ENCODE measurements around the gene MINDY4.

Gene MINDY4

DNA sequence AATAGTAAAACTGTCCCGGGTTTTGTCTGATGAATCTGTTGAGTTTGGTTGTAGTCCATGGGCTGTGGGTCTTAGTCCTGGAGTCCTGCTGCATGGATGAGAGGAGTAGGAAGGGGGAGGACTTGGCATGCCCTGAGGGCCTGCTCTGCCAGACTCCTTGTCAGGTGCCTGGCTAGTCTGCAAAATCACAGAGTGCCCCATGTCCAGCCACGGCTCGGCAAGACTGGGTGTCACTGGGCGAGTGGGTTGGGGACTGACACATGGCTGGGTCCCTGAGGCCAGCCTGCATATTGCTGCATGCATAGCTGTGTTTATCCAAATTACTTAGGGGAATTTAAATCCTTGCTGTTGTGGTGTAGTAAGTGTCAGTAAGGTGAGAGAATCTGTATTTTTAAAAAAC is 9.7 kb downstream of the MINDY4 start:
- DNase-seq (ENCODE audit: low read depth): no peak
- TF ChIP-seq, protein P1, sequence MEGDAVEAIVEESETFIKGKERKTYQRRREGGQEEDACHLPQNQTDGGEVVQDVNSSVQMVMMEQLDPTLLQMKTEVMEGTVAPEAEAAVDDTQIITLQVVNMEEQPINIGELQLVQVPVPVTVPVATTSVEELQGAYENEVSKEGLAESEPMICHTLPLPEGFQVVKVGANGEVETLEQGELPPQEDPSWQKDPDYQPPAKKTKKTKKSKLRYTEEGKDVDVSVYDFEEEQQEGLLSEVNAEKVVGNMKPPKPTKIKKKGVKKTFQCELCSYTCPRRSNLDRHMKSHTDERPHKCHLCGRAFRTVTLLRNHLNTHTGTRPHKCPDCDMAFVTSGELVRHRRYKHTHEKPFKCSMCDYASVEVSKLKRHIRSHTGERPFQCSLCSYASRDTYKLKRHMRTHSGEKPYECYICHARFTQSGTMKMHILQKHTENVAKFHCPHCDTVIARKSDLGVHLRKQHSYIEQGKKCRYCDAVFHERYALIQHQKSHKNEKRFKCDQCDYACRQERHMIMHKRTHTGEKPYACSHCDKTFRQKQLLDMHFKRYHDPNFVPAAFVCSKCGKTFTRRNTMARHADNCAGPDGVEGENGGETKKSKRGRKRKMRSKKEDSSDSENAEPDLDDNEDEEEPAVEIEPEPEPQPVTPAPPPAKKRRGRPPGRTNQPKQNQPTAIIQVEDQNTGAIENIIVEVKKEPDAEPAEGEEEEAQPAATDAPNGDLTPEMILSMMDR (IDR thresholded peaks at IDR 0.05; ENCODE audit: insufficient read depth, low read depth, low read length, missing control alignments): no peak
- H3K4me3 ChIP-seq (ENCODE audit: low read depth, low read length): no peak overlapping the region

GRCh38 chr7:30782690-30783089 is 11.5 kb downstream of the MINDY4 start:
- TF ChIP-seq, protein P1 (IDR thresholded peaks at IDR 0.05; ENCODE audit: insufficient read depth, low read depth, low read length, missing control alignments): no peak

DNA sequence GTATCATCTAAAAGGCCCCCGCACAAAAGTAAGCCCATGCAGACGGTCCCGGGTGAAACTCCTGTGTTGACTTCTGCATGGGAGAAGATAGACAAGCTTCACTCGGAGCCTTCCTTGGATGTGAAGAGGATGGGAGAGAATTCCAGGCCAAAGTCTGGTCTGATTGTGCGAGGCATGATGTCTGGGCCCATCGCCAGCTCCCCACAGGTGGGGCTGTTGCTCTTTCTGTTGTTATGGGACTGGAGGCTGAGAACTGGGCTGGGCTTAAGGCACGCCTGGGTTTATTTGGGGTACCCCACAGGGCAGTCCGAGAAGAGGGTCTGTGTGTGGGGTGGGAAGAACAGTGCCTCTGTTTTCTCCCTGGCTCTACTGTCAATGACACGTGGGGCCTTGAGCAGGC is 14.6 kb downstream of the MINDY4 start:
- no peak for DNase-seq (ENCODE audit: low read depth)
- H3K4me3 ChIP-seq (ENCODE audit: low read depth, low read length): no peak overlapping the region
- TF ChIP-seq, protein P1 (IDR thresholded peaks at IDR 0.05; ENCODE audit: insufficient read depth, low read depth, low read length, missing control alignments): no peak

More at GRCh38 chr7:30782690-30783089, 11.5 kb downstream of the MINDY4 start:
- no peak overlapping the region for H3K4me3 ChIP-seq (ENCODE audit: low read depth, low read length)
- no peak for DNase-seq (ENCODE audit: low read depth)

DNA sequence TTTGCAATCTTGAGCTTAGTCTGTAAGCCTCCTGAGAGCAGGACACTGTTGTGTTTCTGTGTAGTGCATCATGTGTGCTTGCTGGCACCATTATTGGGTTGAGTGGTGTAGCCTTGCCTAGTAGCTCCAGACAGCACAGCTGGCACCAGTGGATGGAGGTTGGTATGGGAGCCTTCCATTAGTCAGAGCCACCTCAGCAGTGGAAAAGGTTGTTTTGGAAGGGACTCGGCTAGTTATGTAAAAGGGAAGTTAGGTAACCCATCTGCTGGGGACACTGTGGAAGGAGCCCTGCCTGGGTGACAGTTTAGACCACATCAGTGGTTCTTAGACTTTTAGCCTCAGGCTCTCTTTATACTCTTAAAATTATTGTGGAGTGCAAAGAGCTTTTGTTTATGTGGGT is 16.3 kb downstream of the MINDY4 start:
- TF ChIP-seq, protein P1 (IDR thresholded peaks at IDR 0.05; ENCODE audit: insufficient read depth, low read depth, low read length, missing control alignments): no peak
- DNase-seq (ENCODE audit: low read depth): no peak
- no peak overlapping the region for H3K4me3 ChIP-seq (ENCODE audit: low read depth, low read length)

GRCh38 chr7:30788640-30789333 is 17.6 kb downstream of the MINDY4 start:
- no peak for DNase-seq (ENCODE audit: low read depth)
- no peak overlapping the region for H3K4me3 ChIP-seq (ENCODE audit: low read depth, low read length)
- TF ChIP-seq, protein P1 (IDR thresholded peaks at IDR 0.05; ENCODE audit: insufficient read depth, low read depth, low read length, missing control alignments): no peak

DNA sequence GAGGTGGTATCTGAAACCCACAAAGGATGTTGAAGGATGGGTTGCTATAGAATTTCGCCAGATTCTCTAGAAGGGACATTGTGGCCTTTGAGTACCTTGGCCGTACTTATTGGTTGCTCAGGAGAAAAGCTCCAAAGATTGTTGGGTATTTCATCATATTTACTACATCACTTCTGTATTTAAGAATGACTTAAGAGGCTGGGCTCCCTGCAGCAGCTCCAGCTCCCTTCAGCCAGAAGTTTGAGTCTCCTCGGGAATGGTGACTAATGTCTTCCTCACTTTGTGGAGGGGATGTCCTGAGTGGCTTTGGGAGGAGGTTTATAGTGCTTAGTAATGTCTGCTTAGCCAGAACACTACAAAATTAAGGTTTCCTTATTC is 18.1 kb downstream of the MINDY4 start:
- DNase-seq (ENCODE audit: low read depth): no peak
- no peak overlapping the region for H3K4me3 ChIP-seq (ENCODE audit: low read depth, low read length)
- TF ChIP-seq, protein P1 (IDR thresholded peaks at IDR 0.05; ENCODE audit: insufficient read depth, low read depth, low read length, missing control alignments): no peak

DNA sequence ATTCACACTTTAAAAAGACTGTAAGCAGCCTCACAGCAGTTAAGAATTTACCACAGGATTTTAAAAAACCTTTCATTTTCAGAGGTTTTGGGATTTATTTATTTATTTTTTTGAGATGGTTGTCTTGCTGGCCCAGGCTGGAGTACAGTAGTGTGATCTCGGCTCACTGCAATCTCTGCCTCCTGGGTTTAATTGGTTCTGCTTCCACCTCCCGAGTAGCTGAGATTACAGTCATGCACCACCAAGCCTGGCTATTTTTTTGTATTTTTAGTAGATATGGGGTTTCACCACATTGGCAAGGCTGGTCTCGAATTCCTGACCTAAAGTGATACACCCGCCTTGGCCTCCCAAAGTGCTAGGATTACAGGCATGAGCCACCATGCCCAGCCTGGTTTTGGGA is 19.1 kb downstream of the MINDY4 start:
- no peak for DNase-seq (ENCODE audit: low read depth)
- no peak overlapping the region for H3K4me3 ChIP-seq (ENCODE audit: low read depth, low read length)
- TF ChIP-seq, protein P1 (IDR thresholded peaks at IDR 0.05; ENCODE audit: insufficient read depth, low read depth, low read length, missing control alignments): no peak

Data from GM12865 (cell line).